Breast epithelium (tissue), 4 donors: ENCODE results near the gene ARHGAP10. TPM values are rescaled to one million over a fixed set of nuclear protein-coding genes. Genes with fewer than 3 reads are reported as not detected.
A peak's percentile ranks its signal among the peaks of the same experiment; 100 is the strongest.

Source experiments
- DNase-seq, 2 donors: peaks; one replicate each; pipeline ENCODE4 v3.0.0-alpha.2; 2019; ENCODE audit warnings: low spot score in 2 of 2
- H3K27ac ChIP-seq, 2 donors: fragments of 200-600 bp; sonication (generic) in 1 of 2; one replicate each; pipeline ENCODE4 v1.5.1; 2016 to 2019; ENCODE audit warnings: mild to moderate bottlenecking in 1 of 2
- H3K27me3 ChIP-seq, 2 donors: fragments of 200-600 bp; sonication (generic) in 1 of 2; one replicate each; pipeline versions ENCODE4 v1.5.1 to v1.6.0; 2017 to 2019; ENCODE audit warnings: control low read depth in 1 of 2, mild to moderate bottlenecking in 1 of 2
- H3K36me3 ChIP-seq: fragments of 200-600 bp; one replicate; pipeline ENCODE4 v1.5.1; 2019
- H3K4me1 ChIP-seq, 2 donors: fragments of 200-600 bp; sonication (generic); one replicate each; pipeline ENCODE4 v1.5.1; 2016 to 2019; ENCODE audit warnings: control low read depth in 1 of 2
- H3K4me3 ChIP-seq, 3 donors: fragments of 200-600 bp; sonication (generic); 1 replicate in 2 of 3; 2 replicates in 1 of 3; pipeline ENCODE4 v1.5.1; 2016 to 2019; ENCODE audit warnings: mild to moderate bottlenecking in 3 of 3, moderate library complexity in 2 of 3
- H3K9me3 ChIP-seq, 2 donors: fragments of 200-600 bp; sonication (generic) in 1 of 2; one replicate each; pipeline ENCODE4 v1.5.1; 2016 to 2019; ENCODE audit warnings: control low read depth in 1 of 2
- CTCF ChIP-seq, 3 donors: fragments of 450-650 bp; IDR thresholded peaks; one replicate each; pipeline ENCODE4 v1.5.1; 2016 to 2017; ENCODE audit warnings: antibody characterized with exemption in 3 of 3, mild to moderate bottlenecking in 3 of 3, moderate library complexity in 3 of 3
- POLR2A ChIP-seq: fragments of 450-650 bp; IDR thresholded peaks from one replicate; pipeline ENCODE4 v1.6.1; 2016; ENCODE audit warnings: antibody characterized with exemption, mild to moderate bottlenecking, moderate library complexity
- POLR2AphosphoS5 ChIP-seq, 3 donors: sonication (generic); formaldehyde crosslinking; IDR thresholded peaks; one replicate each; pipeline ENCODE4 v1.6.1; 2017; ENCODE audit warnings: antibody characterized with exemption in 3 of 3
- intact Hi-C: fragments of 100-400 bp; cut with DNase I; formaldehyde crosslinking; loops from one replicate; pipeline ENCODE4 v1.15.1; 2023; ENCODE audit warnings: low total_unique reads
- total RNA-seq, 3 donors: library from RNA; depleted of rRNA; stranded (reverse); fragments of >200 nt; gene quantifications; one replicate each; pipeline ENCODE4 v1.1.0, GENCODE V29; 2016

Gene ARHGAP10
- total RNA-seq, 3 donors from 2014 or later, result 49.5 to 138 (median 62.6) TPM

GRCh38 chr4:147863111-147863747 lies 131.3 kb downstream of the ARHGAP10 start:
- intact Hi-C loops, result loop anchor here (10.0 kb wide), 1 partner anchor 128 kb away; the partner anchor contains the start of gene ARHGAP10

GRCh38 chr4:147863808-147864472 lies 132.1 kb downstream of the ARHGAP10 start:
- H3K9me3 ChIP-seq, result no peaks in the 10 kb centered on the region
- peak overlapping the region in 1 of 2 donors; percentile 23 for H3K27ac ChIP-seq
- H3K4me1 ChIP-seq, result no peaks in the 10 kb centered on the region
- no peaks in the 10 kb centered on the region for H3K27me3 ChIP-seq
- no peaks in the 10 kb centered on the region for H3K36me3 ChIP-seq
- no peak for TF ChIP-seq POLR2A
- no peak for TF ChIP-seq CTCF (IDR thresholded peaks at IDR 0.05)
- TF ChIP-seq POLR2AphosphoS5 (IDR thresholded peaks at IDR 0.05), result no peak
- DNase-seq, result no peak
- intact Hi-C loops, result loop anchor here (10.0 kb wide), 1 partner anchor 129 kb away; the partner anchor contains the start of gene ARHGAP10
- no peak overlapping the region for H3K4me3 ChIP-seq

More at GRCh38 chr4:147863111-147863747, 131.3 kb downstream of the ARHGAP10 start:
- no peak overlapping the region for H3K4me3 ChIP-seq
- H3K27me3 ChIP-seq, result no peaks in the 10 kb centered on the region
- no peaks in the 10 kb centered on the region for H3K4me1 ChIP-seq
- TF ChIP-seq POLR2A (no peak), POLR2AphosphoS5 (IDR thresholded peaks at IDR 0.05) (no peak), CTCF (IDR thresholded peaks at IDR 0.05) (no peak)
- no peak for DNase-seq
- H3K36me3 ChIP-seq, result no peaks in the 10 kb centered on the region
- no peaks in the 10 kb centered on the region for H3K9me3 ChIP-seq
- H3K27ac ChIP-seq, result peak overlapping the region in 1 of 2 donors; percentile 23

GRCh38 chr4:147864607-147865006 lies 132.7 kb downstream of the ARHGAP10 start:
- no peak overlapping the region for H3K27ac ChIP-seq
- TF ChIP-seq POLR2A (no peak), CTCF (IDR thresholded peaks at IDR 0.05) (no peak), POLR2AphosphoS5 (IDR thresholded peaks at IDR 0.05) (no peak)
- DNase-seq, result no peak
- no peaks in the 10 kb centered on the region for H3K27me3 ChIP-seq
- intact Hi-C loops, result loop anchor here (10.0 kb wide), 1 partner anchor 130 kb away; the partner anchor contains the start of gene ARHGAP10
- H3K9me3 ChIP-seq, result no peaks in the 10 kb centered on the region
- no peaks in the 10 kb centered on the region for H3K4me1 ChIP-seq
- no peak overlapping the region for H3K4me3 ChIP-seq
- no peaks in the 10 kb centered on the region for H3K36me3 ChIP-seq

GRCh38 chr4:147865926-147866325 lies 134.0 kb downstream of the ARHGAP10 start:
- H3K4me1 ChIP-seq, result no peaks in the 10 kb centered on the region

More at GRCh38 chr4:147865926-147866325, 134.0 kb downstream of the ARHGAP10 start:
- H3K27ac ChIP-seq, result peak overlapping the region in 1 of 2 donors; percentile 46
- no peaks in the 10 kb centered on the region for H3K27me3 ChIP-seq
- no peaks in the 10 kb centered on the region for H3K36me3 ChIP-seq
- no peaks in the 10 kb centered on the region for H3K9me3 ChIP-seq
- intact Hi-C loops, result loop anchor here (10.0 kb wide), 1 partner anchor 131 kb away; the partner anchor contains the start of gene ARHGAP10
- no peak overlapping the region for H3K4me3 ChIP-seq
- no peak for TF ChIP-seq POLR2AphosphoS5 (IDR thresholded peaks at IDR 0.05)
- TF ChIP-seq CTCF (IDR thresholded peaks at IDR 0.05), result no peak
- no peak for TF ChIP-seq POLR2A
- DNase-seq, result no peak
